Heart right ventricle (tissue), 16 donors: Measurements from ENCODE around the gene ANKRD17. TPM values are rescaled to one million over a fixed set of nuclear protein-coding genes. Genes with fewer than 3 reads are reported as not detected.

ENCODE experiments used
- ATAC-seq, 8 donors: fragments of 200-7000 bp; cut with Tn5 transposase; one replicate each; pipeline ENCODE4 v1.9.1; 2020; ENCODE audit warnings: mild to moderate bottlenecking in 8 of 8, moderate library complexity in 8 of 8, moderate number of reproducible peaks in 1 of 8
- DNase-seq, 2 donors: peaks; one replicate each; pipeline ENCODE4 v3.0.0-alpha.2; 2020
- H3K27ac ChIP-seq, 10 donors: fragments of 200-600 bp; sonication (generic) in 2 of 10; one replicate each; pipeline versions ENCODE4 v1.5.0 to v1.8.0; 2020 to 2022; ENCODE audit warnings: mild to moderate bottlenecking in 3 of 10
- H3K27me3 ChIP-seq, 7 donors: fragments of 200-600 bp; one replicate each; pipeline ENCODE4 v1.8.0; 2021 to 2022; ENCODE audit warnings: mild to moderate bottlenecking in 2 of 7
- H3K36me3 ChIP-seq, 9 donors: fragments of 200-600 bp; sonication (generic) in 1 of 9; one replicate each; pipeline versions ENCODE4 v1.5.0 to v1.8.0; 2020 to 2022; ENCODE audit warnings: mild to moderate bottlenecking in 2 of 9
- H3K4me1 ChIP-seq, 9 donors: fragments of 200-600 bp; sonication (generic) in 1 of 9; one replicate each; pipeline versions ENCODE4 v1.5.0 to v1.8.0; 2020 to 2022; ENCODE audit warnings: mild to moderate bottlenecking in 4 of 9
- H3K4me3 ChIP-seq, 10 donors: fragments of 200-600 bp; sonication (generic) in 2 of 10; one replicate each; pipeline versions ENCODE4 v1.5.0 to v1.8.0; 2020 to 2022; ENCODE audit warnings: mild to moderate bottlenecking in 7 of 10, moderate library complexity in 2 of 10
- H3K9me3 ChIP-seq, 11 donors: fragments of 200-600 bp in 10 of 11; sonication (generic) in 2 of 11; one replicate each; pipeline versions ENCODE4 v1.5.0 to v1.8.0; 2013 to 2022; ENCODE audit warnings: mild to moderate bottlenecking in 2 of 11, control low read depth in 1 of 11, moderate library complexity in 1 of 11
- WGBS, 2 donors: extraction: QIAGEN DNeasy Blood & Tissue Kit; methylation state at CpG; one replicate each; pipeline ENCODE4 v1.1.7; 2013; ENCODE audit warnings: inconsistent platforms in 1 of 2; 5-methylcytosine and 5-hydroxymethylcytosine counted together
- intact Hi-C, 10 donors: fragments of 100-400 bp; cut with DNase I; formaldehyde crosslinking; loops; one replicate each; pipeline versions ENCODE4 v1.11.1 to v1.14.2; 2022
- polyA plus RNA-seq, 2 donors: library from polyadenylated mRNA; stranded (reverse); fragments of 200-250 nt; gene quantifications; one replicate each; pipeline ENCODE4 v1.2.3, GENCODE V29; 2013
- total RNA-seq, 10 donors: library from RNA; stranded (reverse); fragmentation: NEBNext Ultra II Directional in 3 of 10; extraction: Animal tissue kit (Norgen Biotek cat#: 25700) in 3 of 10; gene quantifications; one replicate each; pipeline versions ENCODE4 v1.2.1 to v1.2.4, GENCODE V29; 2021 to 2023
- TF ChIP-seq, protein P1 (sequence below), 9 donors: fragments of 200-600 bp; sonication (generic) in 2 of 9; IDR thresholded peaks; one replicate each; pipeline versions ENCODE4 v1.5.0 to v1.8.0; 2021 to 2022; ENCODE audit warnings: antibody characterized with exemption in 9 of 9, mild to moderate bottlenecking in 5 of 9, moderate library complexity in 1 of 9
- donor health status: Arrhythmogenic right ventricular cardiomyopathy.
- donor health status: ischemic (EF 13 %, LVEDD 7.1; RV severe dilation, severe dysfunction).
- donor health status: healthy with polysubstance abuse.
- donor health status: DM: no; HTN: yes; CAD: no.
- donor health status: DM: no; HTN: no; CAD: no.
- donor health status: ischemic (EF 25% LVEDD 6.9; RV normal size, moderate dysfunction).
- donor health status: ischemic (EF 25% LVEDD 5.7; RV mildly dilated, moderate dysfunction).
- donor health status: healthy.
- donor health status: DM: yes; HTN: yes; CAD: no.
- donor health status: Ischemic cardiomyopathy.
- donor health status: ischemic (EF 35%, LVEDD 5.7; RV mildly dilated, moderate dysfunction).
- donor health status: nonischemic (EF 11% LVEDD 7.7; RV severe dilation, severe dysfunction).
- donor health status: DM: yes; HTN: yes; CAD: no.
- donor health status: PGD.
- donor health status: ischemic (EF 29% LVEDD 5.4; RV normal size, mild dysfunction).
- donor health status: nonischemic (EF 23%, LVEDD 6.1; RV moderate dilation, normal function).

Gene ANKRD17
- total and polyA plus RNA-seq, 12 donors: 13.5 to 71.7 (median 60.4) TPM

DNA sequence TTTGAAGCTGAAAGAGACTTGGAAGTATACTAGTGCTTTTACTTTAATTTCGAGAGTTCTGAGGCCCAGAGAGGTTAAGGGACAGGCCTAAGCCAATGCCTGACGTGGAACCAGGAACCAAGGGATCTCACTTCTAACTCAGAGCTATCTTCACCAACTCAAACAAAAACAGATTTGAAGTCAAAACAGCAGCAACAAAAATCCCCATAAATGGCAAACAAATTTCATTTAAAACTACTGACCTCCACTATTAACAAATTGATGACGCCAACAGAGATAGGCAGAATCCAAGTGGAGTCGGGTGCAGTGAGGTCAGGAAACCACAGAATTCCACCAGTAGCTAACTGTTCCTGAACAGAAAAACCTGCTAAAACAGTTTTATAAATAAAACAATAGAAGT, 194.1 kb downstream of the ANKRD17 start:
- Histone ChIP-seq H3K36me3 (peaks cover 0 to 71% (median 17%) of the 10 kb centered on the region in 9 donors), H3K27ac (no peak overlapping the region)
- intact Hi-C loops: no loop called here

DNA sequence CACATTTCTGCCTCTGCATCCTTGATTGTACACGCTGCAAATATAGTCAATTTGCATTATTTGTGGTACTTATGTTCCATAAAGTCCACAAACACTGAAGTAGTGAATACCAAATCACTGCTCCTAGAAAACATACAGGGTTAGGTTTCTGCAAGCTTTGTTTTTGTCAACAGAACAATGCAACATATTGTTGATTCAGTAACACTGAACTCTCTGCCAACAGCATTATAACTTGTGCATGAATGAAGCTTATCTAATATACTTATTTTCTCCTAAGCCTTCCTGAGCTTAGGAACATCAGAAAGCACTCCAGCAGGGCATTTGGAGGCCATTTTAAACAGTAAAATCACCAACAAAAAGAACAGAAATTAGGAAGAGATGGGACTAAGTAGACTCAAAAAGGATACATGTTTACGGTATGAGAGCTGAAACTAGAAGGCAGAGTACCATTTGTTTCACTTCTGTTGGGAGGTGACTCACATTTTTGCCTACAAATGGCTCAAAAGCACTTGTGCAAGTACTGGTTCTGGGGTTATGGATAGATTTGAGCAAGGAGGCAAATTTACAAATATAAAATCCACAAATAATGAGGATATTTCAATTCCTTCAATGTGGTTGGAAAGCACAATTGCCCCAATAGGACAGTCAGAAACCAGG, 203.2 kb downstream of the ANKRD17 start:
- ATAC-seq (no peak), DNase-seq (no peak)
- peaks cover 0 to 73% (median 36%) of the 10 kb centered on the region in 9 donors for H3K36me3 ChIP-seq
- peaks cover 0 to 6% (median 0%) of the 10 kb centered on the region in 9 donors for H3K4me1 ChIP-seq
- no peak overlapping the region for H3K4me3 ChIP-seq
- TF ChIP-seq, protein P1, sequence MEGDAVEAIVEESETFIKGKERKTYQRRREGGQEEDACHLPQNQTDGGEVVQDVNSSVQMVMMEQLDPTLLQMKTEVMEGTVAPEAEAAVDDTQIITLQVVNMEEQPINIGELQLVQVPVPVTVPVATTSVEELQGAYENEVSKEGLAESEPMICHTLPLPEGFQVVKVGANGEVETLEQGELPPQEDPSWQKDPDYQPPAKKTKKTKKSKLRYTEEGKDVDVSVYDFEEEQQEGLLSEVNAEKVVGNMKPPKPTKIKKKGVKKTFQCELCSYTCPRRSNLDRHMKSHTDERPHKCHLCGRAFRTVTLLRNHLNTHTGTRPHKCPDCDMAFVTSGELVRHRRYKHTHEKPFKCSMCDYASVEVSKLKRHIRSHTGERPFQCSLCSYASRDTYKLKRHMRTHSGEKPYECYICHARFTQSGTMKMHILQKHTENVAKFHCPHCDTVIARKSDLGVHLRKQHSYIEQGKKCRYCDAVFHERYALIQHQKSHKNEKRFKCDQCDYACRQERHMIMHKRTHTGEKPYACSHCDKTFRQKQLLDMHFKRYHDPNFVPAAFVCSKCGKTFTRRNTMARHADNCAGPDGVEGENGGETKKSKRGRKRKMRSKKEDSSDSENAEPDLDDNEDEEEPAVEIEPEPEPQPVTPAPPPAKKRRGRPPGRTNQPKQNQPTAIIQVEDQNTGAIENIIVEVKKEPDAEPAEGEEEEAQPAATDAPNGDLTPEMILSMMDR (IDR thresholded peaks at IDR 0.05): no peak
- 63 to 99% methylated on average over 2 of the region's 2 CpGs for WGBS, 2 donors
- no peaks in the 10 kb centered on the region for H3K9me3 ChIP-seq
- H3K27ac ChIP-seq: no peak overlapping the region
- H3K27me3 ChIP-seq: no peaks in the 10 kb centered on the region
- intact Hi-C loops: loop anchor here in 1 of 10 donors (10.0 kb wide), 1 partner anchor 209 kb away; no protein-coding TSS in a partner anchor

More for the DNA sequence above, 194.1 kb downstream of the ANKRD17 start:
- DNase-seq: no peak
- 71 to 84% methylated on average over 4 of the region's 4 CpGs for WGBS, 2 donors
- ATAC-seq: no peak
- TF ChIP-seq, protein P1 (IDR thresholded peaks at IDR 0.05): no peak
- Histone ChIP-seq H3K4me1 (peaks cover 0 to 34% (median 22%) of the 10 kb centered on the region in 9 donors), H3K9me3 (no peaks in the 10 kb centered on the region), H3K27me3 (no peaks in the 10 kb centered on the region), H3K4me3 (no peak overlapping the region)

DNA sequence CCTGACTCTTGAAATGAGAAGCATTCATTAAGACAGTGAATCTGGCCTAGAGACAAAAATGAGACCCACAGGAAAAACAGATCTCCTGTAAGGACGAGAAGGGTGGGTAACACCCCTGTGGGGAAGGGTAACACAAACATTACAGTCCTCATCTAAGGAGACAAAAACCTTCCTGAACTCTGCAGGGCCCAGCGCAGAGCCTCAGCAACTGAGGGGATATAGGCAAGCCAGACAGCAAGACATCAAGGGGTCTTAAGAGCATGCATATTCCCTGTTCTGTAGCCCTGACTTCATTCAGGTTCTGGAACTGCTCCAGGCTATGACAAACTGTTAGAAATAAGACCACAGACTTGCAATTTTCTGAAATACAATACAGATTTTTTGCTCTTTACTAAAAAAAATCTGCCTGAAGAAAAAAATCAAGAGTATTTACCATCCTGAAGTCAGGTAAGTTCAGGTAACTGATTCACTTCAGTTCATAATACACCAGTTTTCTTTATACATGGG, 204.6 kb downstream of the ANKRD17 start:
- intact Hi-C loops: loop anchor here in 1 of 10 donors (10.0 kb wide), 1 partner anchor 211 kb away; no protein-coding TSS in a partner anchor
- no peak overlapping the region for H3K4me3 ChIP-seq
- H3K27ac ChIP-seq: peak overlapping the region in 3 of 10 donors; percentile 6 to 39 (median 9)
- TF ChIP-seq, protein P1 (IDR thresholded peaks at IDR 0.05): no peak
- DNase-seq (no peak), ATAC-seq (no peak)
- peaks cover 0 to 60% (median 33%) of the 10 kb centered on the region in 9 donors for H3K36me3 ChIP-seq
- H3K9me3 ChIP-seq: no peaks in the 10 kb centered on the region
- WGBS, 2 donors: 69 to 79% methylated on average over 2 of the region's 2 CpGs
- H3K27me3 ChIP-seq: no peaks in the 10 kb centered on the region
- H3K4me1 ChIP-seq: peaks cover 0 to 6% (median 0%) of the 10 kb centered on the region in 9 donors

DNA sequence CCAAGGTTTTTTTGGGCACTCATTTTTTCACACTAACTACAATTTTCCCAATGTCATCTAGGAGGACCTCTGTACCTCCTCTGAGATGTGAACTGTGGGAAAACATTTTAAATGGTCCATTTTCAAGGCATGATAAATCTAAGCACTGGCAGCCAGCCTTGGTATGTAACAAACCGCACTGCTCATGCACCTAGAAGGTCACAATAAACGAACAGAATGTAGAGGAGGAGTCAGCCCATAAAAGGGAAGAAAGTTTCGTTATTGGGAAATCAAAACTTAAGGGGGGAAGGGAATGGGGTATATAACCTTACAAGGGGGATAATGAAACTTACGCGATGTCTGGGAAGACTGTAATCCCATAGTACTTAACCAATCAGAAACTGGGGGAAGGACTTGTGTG, 205.5 kb downstream of the ANKRD17 start:
- intact Hi-C loops: loop anchor here in 1 of 10 donors (10.0 kb wide), 1 partner anchor 212 kb away; no protein-coding TSS in a partner anchor
- Histone ChIP-seq H3K4me3 (no peak overlapping the region), H3K27ac (no peak overlapping the region), H3K27me3 (no peaks in the 10 kb centered on the region), H3K9me3 (no peaks in the 10 kb centered on the region), H3K4me1 (peaks cover 0 to 6% (median 0%) of the 10 kb centered on the region in 9 donors), H3K36me3 (peaks cover 0 to 50% (median 24%) of the 10 kb centered on the region in 9 donors)
- ATAC-seq (no peak), DNase-seq (no peak)
- WGBS, 2 donors: 84 to 87% methylated on average over 5 of the region's 5 CpGs
- TF ChIP-seq, protein P1 (IDR thresholded peaks at IDR 0.05): no peak
